ENCODE data around the gene C5orf58. TPM values are rescaled to one million over a fixed set of nuclear protein-coding genes. Genes with fewer than 3 reads are reported as not detected.
A peak's percentile ranks its signal among the peaks of the same experiment; 100 is the strongest.

C5orf58 gene
- total RNA-seq, 6 experiments from 2014 or later = not detected

- no peak overlapping the region for H3K27ac Mint-ChIP-seq
- no peaks in the 10 kb centered on the region for H3K36me3 Mint-ChIP-seq (ENCODE audit: low read depth)
- TF ChIP-seq CTCF (IDR thresholded peaks at IDR 0.05) = peak; percentile 80
- no peaks in the 10 kb centered on the region for H3K9me3 Mint-ChIP-seq
- peak; percentile 64 for DNase-seq
- no peak overlapping the region for H3K4me3 Mint-ChIP-seq
- no peaks in the 10 kb centered on the region for H3K4me1 Mint-ChIP-seq (ENCODE audit: low read depth)
- peaks cover 11% of the 10 kb centered on the region for H3K27me3 Mint-ChIP-seq (ENCODE audit: insufficient read depth)
Observed at GRCh38 chr5:170216257-170216864, 16.4 kb upstream of the C5orf58 start.

DNA sequence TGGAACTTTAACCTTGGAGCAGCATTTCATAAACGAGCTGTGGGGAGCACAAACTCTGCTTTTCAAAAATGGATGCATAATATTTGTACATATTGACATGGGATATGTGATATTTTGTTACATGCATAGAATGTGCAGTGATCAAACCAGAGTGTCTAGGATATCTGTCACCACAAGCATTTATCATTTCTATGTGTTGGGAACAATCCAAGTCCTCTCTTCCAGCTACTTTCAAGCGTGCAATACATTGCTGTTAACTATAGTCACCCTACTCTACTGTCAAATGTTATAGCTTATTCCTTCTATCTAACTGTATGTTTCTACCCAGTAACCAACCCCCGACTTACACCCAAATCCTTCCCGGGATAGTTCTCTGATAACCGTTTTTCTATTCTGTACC is 15.0 kb upstream of the C5orf58 start:
- H3K4me3 Mint-ChIP-seq = no peak overlapping the region
- no peaks in the 10 kb centered on the region for H3K36me3 Mint-ChIP-seq (ENCODE audit: low read depth)
- peaks cover 6% of the 10 kb centered on the region for H3K27me3 Mint-ChIP-seq (ENCODE audit: insufficient read depth)
- DNase-seq = no peak
- no peak overlapping the region for H3K27ac Mint-ChIP-seq
- no peaks in the 10 kb centered on the region for H3K4me1 Mint-ChIP-seq (ENCODE audit: low read depth)
- no peaks in the 10 kb centered on the region for H3K9me3 Mint-ChIP-seq
- TF ChIP-seq CTCF (IDR thresholded peaks at IDR 0.05) = no peak

DNA sequence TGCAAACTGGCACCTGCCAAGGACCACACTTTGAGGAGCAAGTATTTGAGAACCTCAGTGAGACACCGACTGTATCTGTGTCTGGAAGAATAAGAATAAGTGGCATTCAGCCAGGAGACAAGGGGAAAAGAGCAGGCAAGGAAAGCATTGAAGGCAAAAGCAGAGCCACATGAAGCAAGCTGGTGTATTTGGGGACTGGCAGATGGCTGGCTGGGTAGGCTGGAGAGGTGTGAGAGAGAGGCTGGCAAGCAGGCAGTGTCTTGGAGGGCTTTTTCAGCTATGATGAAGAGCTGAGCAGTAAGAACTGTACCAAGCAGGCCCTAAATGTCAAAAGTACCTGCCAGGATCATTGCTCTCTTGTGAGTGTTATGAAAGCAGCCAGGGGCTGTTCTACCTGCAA is 14.1 kb upstream of the C5orf58 start:
- Mint-ChIP-seq H3K4me1 (ENCODE audit: low read depth) (peaks cover 7% of the 10 kb centered on the region; the same call in 1 of the 2 replicates), H3K27me3 (ENCODE audit: insufficient read depth) (peaks cover 6% of the 10 kb centered on the region), H3K27ac (no peak overlapping the region), H3K36me3 (ENCODE audit: low read depth) (no peaks in the 10 kb centered on the region), H3K9me3 (no peaks in the 10 kb centered on the region), H3K4me3 (no peak overlapping the region)
- TF ChIP-seq CTCF (IDR thresholded peaks at IDR 0.05) = no peak
- DNase-seq = no peak

DNA sequence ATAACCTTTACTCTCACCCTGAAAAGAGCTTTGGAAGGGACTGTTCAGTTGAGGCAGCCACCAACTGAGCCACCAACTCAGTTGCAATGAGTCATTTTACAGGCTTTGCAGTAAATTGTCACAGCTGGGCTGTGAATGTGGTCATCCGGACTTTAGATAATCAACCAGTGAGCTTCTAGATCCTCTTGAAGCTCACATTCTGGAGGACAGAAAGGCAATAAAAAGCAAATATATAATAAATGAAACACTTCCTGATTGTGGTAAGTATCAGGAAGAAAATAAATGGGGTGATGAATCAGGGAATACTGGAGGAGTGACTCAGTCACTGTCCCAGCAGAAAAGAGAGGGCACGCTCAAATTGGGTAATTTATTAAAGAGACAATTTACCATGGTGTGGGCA is 13.2 kb upstream of the C5orf58 start:
- H3K36me3 Mint-ChIP-seq (ENCODE audit: low read depth) = no peaks in the 10 kb centered on the region
- TF ChIP-seq CTCF (IDR thresholded peaks at IDR 0.05) = no peak
- DNase-seq = peak; percentile 78
- peaks cover 4% of the 10 kb centered on the region for H3K27me3 Mint-ChIP-seq (ENCODE audit: insufficient read depth)
- H3K4me3 Mint-ChIP-seq = no peak overlapping the region
- no peaks in the 10 kb centered on the region for H3K9me3 Mint-ChIP-seq
- peaks cover 16% of the 10 kb centered on the region for H3K4me1 Mint-ChIP-seq (ENCODE audit: low read depth)
- peak overlapping the region; percentile 63; the same call in 1 of the 2 replicates for H3K27ac Mint-ChIP-seq

DNA sequence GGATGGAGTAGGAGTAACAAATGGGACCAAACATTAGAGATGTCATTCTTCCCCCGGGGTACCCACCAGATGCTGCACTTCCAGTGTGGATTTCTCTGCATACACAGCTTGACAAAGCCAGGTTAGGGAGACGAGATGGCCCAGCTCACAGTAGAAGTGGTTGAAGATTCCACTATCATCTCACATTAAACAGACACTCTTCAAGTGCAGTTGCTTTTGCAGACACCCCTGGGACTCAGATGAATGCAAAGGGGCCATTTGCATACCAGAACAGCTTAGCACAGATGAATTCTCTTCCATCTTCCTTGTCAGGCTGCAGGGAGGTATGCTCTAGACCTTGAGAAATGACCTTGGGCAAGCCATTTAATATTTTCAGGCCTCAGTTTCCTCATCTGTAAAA is 12.6 kb upstream of the C5orf58 start:
- Mint-ChIP-seq H3K4me3 (no peak overlapping the region), H3K27me3 (ENCODE audit: insufficient read depth) (peaks cover 4% of the 10 kb centered on the region), H3K9me3 (no peaks in the 10 kb centered on the region), H3K4me1 (ENCODE audit: low read depth) (peaks cover 22% of the 10 kb centered on the region), H3K27ac (peak overlapping the region; percentile 63; the same call in 1 of the 2 replicates), H3K36me3 (ENCODE audit: low read depth) (no peaks in the 10 kb centered on the region)
- DNase-seq = no peak
- TF ChIP-seq CTCF (IDR thresholded peaks at IDR 0.05) = no peak
